Naive thymus-derived CD4-positive, alpha-beta T cell (primary cell): ENCODE data around the gene HIRA. TPM values are rescaled to one million over a fixed set of nuclear protein-coding genes. Genes with fewer than 3 reads are reported as not detected.
"Not testable (repeated sequence)": the region's sequence is repeated elsewhere in the genome, so short reads cannot be mapped to it uniquely, and the experiment has no call there.

ENCODE experiments used
- ATAC-seq: fragments of 150-1000 bp; cut with Tn5 transposase; 2 replicates; pipeline ENCODE4 v1.10.0; 2021; ENCODE audit warnings: mild to moderate bottlenecking, moderate library complexity
- CTCF ChIA-PET: fragments of 350-600 bp; sonication (Branson Sonifier 250); formaldehyde crosslinking; loops from one replicate; lab custom pipeline; 2021; ENCODE audit warnings: antibody characterized with exemption; lab: Charles Lee
- POLR2A ChIA-PET: fragments of 350-600 bp; sonication (Branson Sonifier 250); formaldehyde crosslinking; loops from one replicate; lab custom pipeline; 2021; ENCODE audit warnings: antibody characterized with exemption, inconsistent platforms; lab: Charles Lee
- DNase-seq, 9 donors: peaks; one replicate each; pipeline versions ENCODE4 v3.0.0 to v3.0.0-alpha.2; 2020 to 2022; ENCODE audit warnings: mixed read lengths in 1 of 9
- H3K27ac ChIP-seq: one replicate; pipeline ENCODE4 v1.7.0; 2013; ENCODE audit warnings: mild to moderate bottlenecking, low read depth, low read length, moderate library complexity
- H3K27me3 ChIP-seq, 2 donors: one replicate each; pipeline ENCODE4 v1.7.0; 2013; ENCODE audit warnings: low read length in 2 of 2, mild to moderate bottlenecking in 2 of 2, moderate library complexity in 2 of 2; ENCODE audit not compliant: control insufficient read depth in 2 of 2, insufficient read depth in 2 of 2
- H3K36me3 ChIP-seq, 3 experiments: 1 replicate in 2 of 3; 2 replicates in 1 of 3; pipeline ENCODE4 v1.7.0; 2013; ENCODE audit warnings: low read length in 3 of 3, mild to moderate bottlenecking in 3 of 3, moderate library complexity in 1 of 3; ENCODE audit not compliant: insufficient read depth in 3 of 3, control insufficient read depth in 2 of 3
- H3K4me1 ChIP-seq, 2 donors: one replicate each; pipeline ENCODE4 v1.7.0; 2013; ENCODE audit warnings: low read length in 2 of 2, mild to moderate bottlenecking in 2 of 2, moderate library complexity in 1 of 2; ENCODE audit not compliant: control insufficient read depth in 2 of 2, insufficient read depth in 2 of 2
- H3K4me3 ChIP-seq: 2 replicates; pipeline ENCODE4 v1.7.0; 2013; ENCODE audit warnings: mild to moderate bottlenecking, low read length
- H3K9me3 ChIP-seq, 3 experiments: 1 replicate in 2 of 3; 2 replicates in 1 of 3; pipeline ENCODE4 v1.7.0; 2013; ENCODE audit warnings: low read length in 3 of 3; ENCODE audit not compliant: control insufficient read depth in 2 of 3
- H3K27ac Mint-ChIP-seq, 9 donors: one replicate each; pipeline ENCODE4 v1.8.0; 2020 to 2022; ENCODE audit warnings: mixed read lengths in 9 of 9, mild to moderate bottlenecking in 8 of 9, moderate library complexity in 5 of 9, inconsistent platforms in 2 of 9
- H3K27me3 Mint-ChIP-seq, 5 donors: one replicate each; pipeline ENCODE4 v1.8.0; 2021 to 2022; ENCODE audit warnings: mixed read lengths in 5 of 5, mild to moderate bottlenecking in 1 of 5
- H3K36me3 Mint-ChIP-seq, 5 donors: one replicate each; pipeline ENCODE4 v1.8.0; 2020 to 2022; ENCODE audit warnings: mixed read lengths in 5 of 5, mild to moderate bottlenecking in 3 of 5, inconsistent platforms in 1 of 5
- H3K4me1 Mint-ChIP-seq, 7 donors: one replicate each; pipeline ENCODE4 v1.8.0; 2020 to 2022; ENCODE audit warnings: mixed read lengths in 7 of 7, mild to moderate bottlenecking in 3 of 7, inconsistent platforms in 1 of 7
- H3K4me3 Mint-ChIP-seq, 10 donors: one replicate each; pipeline ENCODE4 v1.8.0; 2020 to 2022; ENCODE audit warnings: mild to moderate bottlenecking in 10 of 10, mixed read lengths in 10 of 10, moderate library complexity in 6 of 10, inconsistent platforms in 2 of 10
- H3K9me3 Mint-ChIP-seq, 11 donors: one replicate each; pipeline ENCODE4 v1.8.0; 2020 to 2022; ENCODE audit warnings: mixed read lengths in 11 of 11, mild to moderate bottlenecking in 4 of 11, inconsistent platforms in 1 of 11, moderate library complexity in 1 of 11
- intact Hi-C, 2 donors: fragments of 100-400 bp; cut with micrococcal nuclease; formaldehyde crosslinking; loops; one replicate each; pipeline ENCODE4 v1.15.1; 2023
- polyA plus RNA-seq, 2 donors: library from polyadenylated mRNA; unstranded; fragments of 300-500 nt; fragmentation: Illumina TruSeq; gene quantifications; one replicate each; pipeline ENCODE4 v1.2.3, GENCODE V29; 2021
- total RNA-seq, 6 experiments: library from RNA in 5 of 6; stranded (reverse) in 5 of 6; gene quantifications; 1 replicate in 5 of 6; 2 replicates in 1 of 6; pipeline ENCODE4 v1.2.3 and lab custom pipeline; 2021 to 2026

Gene HIRA
- total and polyA plus RNA-seq, 7 experiments from 2014 or later: 2.8 to 42.3 (median 22.5) TPM

- intact Hi-C loops: no loop called here
- ChIA-PET CTCF (interaction anchor here (0.7 kb wide), 1 partner anchor 108 kb away, joined by 3 read pairs; no protein-coding TSS in a partner anchor), POLR2A (interaction anchor here (0.7 kb wide), 1 partner anchor 25 kb away, joined by 3 read pairs; no protein-coding TSS in a partner anchor)
- Histone ChIP-seq H3K36me3 (peaks cover 12 to 78% (median 25%) of the 10 kb centered on the region in 3 experiments), H3K9me3 (no peaks in the 10 kb centered on the region), H3K4me3 (no peak overlapping the region), H3K4me1 (no peaks in the 10 kb centered on the region), H3K27ac (no peak overlapping the region), H3K27me3 (no peaks in the 10 kb centered on the region)
- H3K36me3 Mint-ChIP-seq: peaks cover 14 to 52% (median 21%) of the 10 kb centered on the region in 5 donors
- no peak for DNase-seq
- H3K27ac Mint-ChIP-seq: peak overlapping the region in 1 of 9 donors; percentile 4
- ATAC-seq: no peak
- no peaks in the 10 kb centered on the region for H3K9me3 Mint-ChIP-seq
- H3K27me3 Mint-ChIP-seq: no peaks in the 10 kb centered on the region
- no peaks in the 10 kb centered on the region for H3K4me1 Mint-ChIP-seq
- H3K4me3 Mint-ChIP-seq: no peak overlapping the region
Measured at GRCh38 chr22:19371893-19372292, 59.6 kb downstream of the HIRA start.

DNA sequence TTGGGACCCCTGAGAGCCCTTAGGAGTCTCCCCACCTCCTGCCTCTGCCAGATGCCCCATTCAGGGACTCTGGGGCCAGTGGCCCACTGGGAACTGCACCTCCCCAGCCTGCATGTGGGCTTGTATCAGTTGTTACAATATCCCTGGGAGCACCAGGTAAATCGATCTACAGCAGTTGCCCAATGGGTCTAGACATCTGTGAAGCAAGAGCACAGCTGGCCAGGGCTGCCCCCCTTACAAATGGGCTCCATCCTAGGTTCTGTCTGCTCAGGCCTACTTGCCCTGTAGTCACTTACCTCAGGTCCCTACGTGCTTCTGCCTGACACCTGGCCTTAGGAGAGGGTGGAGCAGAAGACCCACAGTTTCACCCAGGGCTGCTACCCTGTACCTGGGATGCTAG is 62.7 kb downstream of the HIRA start:
- intact Hi-C loops: loop anchor here in 1 of 2 donors (10.0 kb wide), 1 partner anchor 264 kb away; no protein-coding TSS in a partner anchor
- no peak for ATAC-seq
- Mint-ChIP-seq H3K27me3 (no peaks in the 10 kb centered on the region), H3K27ac (peak overlapping the region in 1 of 9 donors; percentile 19), H3K4me3 (no peak overlapping the region), H3K4me1 (no peaks in the 10 kb centered on the region), H3K36me3 (peaks cover 0 to 40% (median 19%) of the 10 kb centered on the region in 5 donors), H3K9me3 (no peaks in the 10 kb centered on the region)
- Histone ChIP-seq H3K27ac (no peak overlapping the region), H3K4me3 (no peak overlapping the region), H3K9me3 (no peaks in the 10 kb centered on the region), H3K27me3 (no peaks in the 10 kb centered on the region), H3K4me1 (no peaks in the 10 kb centered on the region), H3K36me3 (peaks cover 7 to 52% (median 11%) of the 10 kb centered on the region in 3 experiments)
- CTCF ChIA-PET: no interaction called here
- no peak for DNase-seq
- POLR2A ChIA-PET: no interaction called here

GRCh38 chr22:19367763-19368367 is 63.7 kb downstream of the HIRA start:
- H3K9me3 Mint-ChIP-seq: no peaks in the 10 kb centered on the region
- DNase-seq: no peak
- H3K9me3 ChIP-seq: no peaks in the 10 kb centered on the region
- H3K4me1 Mint-ChIP-seq: no peaks in the 10 kb centered on the region
- H3K4me3 Mint-ChIP-seq: no peak overlapping the region
- no peaks in the 10 kb centered on the region for H3K27me3 ChIP-seq
- ChIA-PET CTCF (interaction anchor here (0.7 kb wide), 1 partner anchor 10 kb away, joined by 3 read pairs; no protein-coding TSS in a partner anchor), POLR2A (no interaction called here)
- peaks cover 4 to 42% (median 7%) of the 10 kb centered on the region in 3 experiments for H3K36me3 ChIP-seq
- no peak overlapping the region for H3K4me3 ChIP-seq
- H3K27ac ChIP-seq: no peak overlapping the region
- H3K36me3 Mint-ChIP-seq: peaks cover 0 to 33% (median 19%) of the 10 kb centered on the region in 5 donors
- intact Hi-C loops: loop anchor here in 1 of 2 donors (10.0 kb wide), 1 partner anchor 263 kb away; no protein-coding TSS in a partner anchor
- no peaks in the 10 kb centered on the region for H3K27me3 Mint-ChIP-seq
- peak overlapping the region in 1 of 9 donors; percentile 41 for H3K27ac Mint-ChIP-seq
- no peak for ATAC-seq
- no peaks in the 10 kb centered on the region for H3K4me1 ChIP-seq

GRCh38 chr22:19363541-19363940 is 68.0 kb downstream of the HIRA start:
- intact Hi-C loops: loop anchor here in 1 of 2 donors (10.0 kb wide), 1 partner anchor 259 kb away; no protein-coding TSS in a partner anchor
- H3K4me3 ChIP-seq, ATAC-seq, H3K4me1 Mint-ChIP-seq, H3K27me3 ChIP-seq, H3K4me3 Mint-ChIP-seq, H3K27me3 Mint-ChIP-seq, H3K4me1 ChIP-seq, H3K9me3 Mint-ChIP-seq, DNase-seq, H3K27ac Mint-ChIP-seq, CTCF ChIA-PET, POLR2A ChIA-PET, H3K27ac ChIP-seq, H3K9me3 ChIP-seq: not testable (repeated sequence)
- H3K36me3 ChIP-seq: peaks cover 0 to 48% (median 12%) of the 10 kb centered on the region in 3 experiments
- peaks cover 24 to 38% (median 26%) of the 10 kb centered on the region in 5 donors for H3K36me3 Mint-ChIP-seq

DNA sequence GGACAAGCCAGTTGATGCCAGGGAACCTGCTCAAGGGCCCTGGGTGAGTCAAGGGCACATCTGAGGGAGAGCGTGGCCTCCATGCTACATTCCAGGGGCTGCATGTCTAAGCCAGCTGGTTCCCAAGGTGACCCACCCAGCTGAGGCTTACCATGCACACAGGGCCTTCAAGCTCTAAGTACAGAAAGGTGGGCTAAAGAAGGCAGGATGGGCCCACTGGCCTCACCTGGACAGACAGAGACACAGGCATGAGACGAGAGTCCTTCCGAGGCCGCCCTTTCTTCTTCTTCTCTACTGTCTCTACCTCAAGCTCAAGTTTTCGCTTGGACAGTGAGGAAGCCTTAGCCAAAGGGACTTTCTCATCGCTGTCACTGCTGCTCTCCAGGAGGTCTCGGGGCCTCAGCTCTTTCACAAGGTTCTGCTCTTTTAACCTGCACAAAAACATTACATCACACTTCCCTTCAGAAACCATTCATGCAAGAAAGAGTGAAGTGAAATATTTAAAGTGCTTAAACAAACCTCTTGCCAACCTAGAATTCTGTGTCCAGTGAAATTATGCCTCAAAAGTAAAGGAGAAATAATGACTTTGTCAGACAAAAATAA is 69.9 kb downstream of the HIRA start:
- ChIA-PET CTCF (no interaction called here), POLR2A (no interaction called here)
- Mint-ChIP-seq H3K9me3 (no peaks in the 10 kb centered on the region), H3K27ac (peak overlapping the region in 1 of 9 donors; percentile 47), H3K4me3 (no peak overlapping the region), H3K27me3 (no peaks in the 10 kb centered on the region), H3K4me1 (no peaks in the 10 kb centered on the region), H3K36me3 (peaks cover 25 to 42% (median 26%) of the 10 kb centered on the region in 5 donors)
- Histone ChIP-seq H3K27ac (no peak overlapping the region), H3K27me3 (no peaks in the 10 kb centered on the region), H3K4me1 (no peaks in the 10 kb centered on the region), H3K4me3 (no peak overlapping the region), H3K36me3 (peaks cover 0 to 60% (median 8%) of the 10 kb centered on the region in 3 experiments), H3K9me3 (no peaks in the 10 kb centered on the region)
- intact Hi-C loops: loop anchor here in 1 of 2 donors (10.0 kb wide), 1 partner anchor 257 kb away; no protein-coding TSS in a partner anchor
- DNase-seq (no peak), ATAC-seq (peak; percentile 38)

DNA sequence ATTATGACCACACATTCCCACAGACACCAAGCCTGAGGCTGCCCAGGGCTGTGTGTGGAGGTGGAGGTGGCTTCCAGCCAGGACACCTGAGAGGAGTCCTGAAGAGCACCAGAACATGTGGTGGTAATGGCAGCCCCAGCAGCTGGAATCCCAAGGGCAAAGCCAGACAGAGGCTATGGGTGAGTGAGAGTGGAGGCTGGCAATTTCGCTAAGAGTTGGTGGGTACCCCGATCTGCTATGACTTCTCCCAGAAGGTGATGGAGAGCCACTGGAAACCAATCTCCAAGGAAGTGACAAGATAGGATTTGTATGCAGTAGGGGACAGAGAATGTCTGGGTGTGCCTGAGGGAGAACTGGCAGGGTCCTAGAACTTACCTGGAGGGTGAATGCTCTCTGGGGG is 70.7 kb downstream of the HIRA start:
- DNase-seq (no peak), ATAC-seq (no peak)
- Histone ChIP-seq H3K4me3 (no peak overlapping the region), H3K4me1 (no peaks in the 10 kb centered on the region), H3K36me3 (peaks cover 5 to 65% (median 11%) of the 10 kb centered on the region in 3 experiments), H3K27ac (no peak overlapping the region), H3K27me3 (no peaks in the 10 kb centered on the region), H3K9me3 (no peaks in the 10 kb centered on the region)
- Mint-ChIP-seq H3K4me3 (no peak overlapping the region), H3K36me3 (peaks cover 21 to 38% (median 25%) of the 10 kb centered on the region in 5 donors), H3K27me3 (no peaks in the 10 kb centered on the region), H3K27ac (peak overlapping the region in 1 of 9 donors; percentile 40), H3K9me3 (no peaks in the 10 kb centered on the region), H3K4me1 (no peaks in the 10 kb centered on the region)
- ChIA-PET CTCF (no interaction called here), POLR2A (no interaction called here)
- intact Hi-C loops: loop anchor here in 1 of 2 donors (10.0 kb wide), 1 partner anchor 256 kb away; no protein-coding TSS in a partner anchor
